Endothelial cell (in vitro differentiated cells): ENCODE results near the gene COPG2. TPM values are rescaled to one million over a fixed set of nuclear protein-coding genes. Genes with fewer than 3 reads are reported as not detected.
"Not testable (repeated sequence)": the region's sequence is repeated elsewhere in the genome, so short reads cannot be mapped to it uniquely, and the experiment has no call there.

Source experiments
- DNase-seq: peaks from one replicate; pipeline ENCODE4 v3.0.0; 2021; ENCODE audit warnings: low spot score
- H3K27ac Mint-ChIP-seq: one replicate; pipeline ENCODE4 v1.8.0; 2021; ENCODE audit warnings: mixed read lengths, inconsistent platforms; ENCODE audit not compliant: unreplicated experiment
- H3K27me3 Mint-ChIP-seq: one replicate; pipeline ENCODE4 v1.8.0; 2021; ENCODE audit warnings: mild to moderate bottlenecking, moderate library complexity, mixed read lengths, inconsistent platforms; ENCODE audit not compliant: unreplicated experiment
- H3K36me3 Mint-ChIP-seq: one replicate; pipeline ENCODE4 v1.8.0; 2021; ENCODE audit warnings: mild to moderate bottlenecking, low read depth, mixed read lengths, inconsistent platforms; ENCODE audit not compliant: unreplicated experiment
- H3K4me1 Mint-ChIP-seq: one replicate; pipeline ENCODE4 v1.8.0; 2021; ENCODE audit warnings: mild to moderate bottlenecking, mixed read lengths, inconsistent platforms; ENCODE audit not compliant: unreplicated experiment
- H3K4me3 Mint-ChIP-seq: one replicate; pipeline ENCODE4 v1.8.0; 2021; ENCODE audit warnings: mild to moderate bottlenecking, mixed read lengths, inconsistent platforms; ENCODE audit not compliant: unreplicated experiment
- H3K9me3 Mint-ChIP-seq: one replicate; pipeline ENCODE4 v1.8.0; 2021; ENCODE audit warnings: mixed read lengths, inconsistent platforms; ENCODE audit not compliant: unreplicated experiment
- CTCF ChIP-seq: fragments of 200-600 bp; sonication (generic); IDR thresholded peaks from one replicate; pipeline ENCODE4 v1.5.0; 2021; ENCODE audit warnings: antibody characterized with exemption; ENCODE audit not compliant: unreplicated experiment
- total RNA-seq: library from RNA; stranded (reverse); fragmentation: NEBNext Ultra II Directional; extraction: Animal tissue kit (Norgen Biotek cat#: 25700); gene quantifications from one replicate; pipeline ENCODE4 v1.2.1, GENCODE V29; 2021; ENCODE audit not compliant: unreplicated experiment

COPG2 gene
- total RNA-seq, 1 donor from 2014 or later, result 40.0 TPM

GRCh38 chr7:130701650-130702049, 33.1 kb upstream of the COPG2 start:
- no peak for TF ChIP-seq CTCF
- no peaks in the 10 kb centered on the region for H3K4me1 Mint-ChIP-seq

DNA sequence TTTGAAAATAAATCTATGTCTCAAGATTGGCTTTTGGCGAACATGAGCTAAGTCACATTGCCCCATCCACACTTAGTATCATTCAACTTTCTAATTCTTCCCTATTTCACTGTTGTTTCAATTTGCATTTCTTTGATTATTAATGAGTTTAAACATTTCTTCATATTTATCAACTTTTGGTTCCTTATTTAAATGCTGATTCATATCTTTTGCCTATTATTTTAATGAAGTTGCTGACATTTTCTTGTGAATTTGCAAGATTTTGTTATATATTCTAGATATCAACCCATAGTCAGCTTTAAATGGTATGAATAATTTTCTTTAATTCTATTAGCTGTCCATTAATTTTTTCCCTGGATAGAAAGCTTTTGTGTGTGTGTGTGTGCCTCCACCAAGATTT, 32.2 kb upstream of the COPG2 start:
- Mint-ChIP-seq H3K27ac (no peak overlapping the region), H3K27me3 (no peaks in the 10 kb centered on the region), H3K9me3 (no peaks in the 10 kb centered on the region), H3K4me3 (no peak overlapping the region), H3K36me3 (no peaks in the 10 kb centered on the region), H3K4me1 (no peaks in the 10 kb centered on the region)
- no peak for DNase-seq
- no peak for TF ChIP-seq CTCF

More at GRCh38 chr7:130701650-130702049, 33.1 kb upstream of the COPG2 start:
- H3K27me3 Mint-ChIP-seq, result no peaks in the 10 kb centered on the region
- H3K9me3 Mint-ChIP-seq, result no peaks in the 10 kb centered on the region
- no peak overlapping the region for H3K4me3 Mint-ChIP-seq
- no peak for DNase-seq
- no peak overlapping the region for H3K27ac Mint-ChIP-seq
- no peaks in the 10 kb centered on the region for H3K36me3 Mint-ChIP-seq

GRCh38 chr7:130699686-130700085, 31.1 kb upstream of the COPG2 start:
- H3K27ac Mint-ChIP-seq, result no peak overlapping the region

DNA sequence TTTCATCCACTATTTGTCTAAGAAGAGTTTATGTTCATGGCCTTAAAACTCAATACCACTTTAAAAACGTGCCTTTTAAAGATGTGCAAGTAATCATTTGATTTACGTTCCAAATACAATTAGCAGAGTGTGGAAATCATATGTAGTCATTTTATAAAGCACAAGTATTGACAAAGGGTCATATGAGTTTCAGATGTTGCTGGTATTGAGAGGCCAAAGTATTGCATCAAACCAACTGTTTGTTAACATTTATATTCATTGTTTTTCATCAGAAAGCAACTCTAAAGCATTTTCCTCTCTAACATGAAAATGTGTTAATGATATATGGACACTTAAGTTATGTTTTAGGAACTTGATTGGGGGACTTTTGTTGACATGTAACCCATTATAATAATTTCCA, 29.3 kb upstream of the COPG2 start:
- no peak for TF ChIP-seq CTCF
- DNase-seq, result no peak
- peaks cover 4% of the 10 kb centered on the region for H3K4me1 Mint-ChIP-seq
- H3K27ac Mint-ChIP-seq, result no peak overlapping the region
- peaks cover 2% of the 10 kb centered on the region for H3K27me3 Mint-ChIP-seq
- no peaks in the 10 kb centered on the region for H3K9me3 Mint-ChIP-seq
- H3K4me3 Mint-ChIP-seq, result no peak overlapping the region
- H3K36me3 Mint-ChIP-seq, result no peaks in the 10 kb centered on the region

More at GRCh38 chr7:130699686-130700085, 31.1 kb upstream of the COPG2 start:
- Mint-ChIP-seq H3K27me3 (no peaks in the 10 kb centered on the region), H3K4me3 (no peak overlapping the region), H3K36me3 (no peaks in the 10 kb centered on the region), H3K9me3 (no peaks in the 10 kb centered on the region), H3K4me1 (no peaks in the 10 kb centered on the region)
- DNase-seq, result no peak
- TF ChIP-seq CTCF, result no peak

GRCh38 chr7:130695840-130696239, 27.3 kb upstream of the COPG2 start:
- H3K4me3 Mint-ChIP-seq, result no peak overlapping the region
- H3K36me3 Mint-ChIP-seq, result no peaks in the 10 kb centered on the region
- peaks cover 2% of the 10 kb centered on the region for H3K27me3 Mint-ChIP-seq
- TF ChIP-seq CTCF, result no peak
- H3K27ac Mint-ChIP-seq, result no peak overlapping the region
- DNase-seq, result no peak
- H3K4me1 Mint-ChIP-seq, result peaks cover 4% of the 10 kb centered on the region
- H3K9me3 Mint-ChIP-seq, result no peaks in the 10 kb centered on the region

- H3K9me3 Mint-ChIP-seq, H3K36me3 Mint-ChIP-seq, DNase-seq, H3K27me3 Mint-ChIP-seq, H3K27ac Mint-ChIP-seq, H3K4me3 Mint-ChIP-seq, H3K4me1 Mint-ChIP-seq: not testable (repeated sequence)
Observed at GRCh38 chr7:130692396-130692795, 23.8 kb upstream of the COPG2 start.
